Body of pancreas (tissue), 4 donors: ENCODE measurements around the gene GANAB.

Experiments
- POLR2A ChIP-seq, 3 donors: fragments of 450-650 bp; IDR thresholded peaks; one replicate each; pipeline ENCODE4 v1.6.1; 2016; ENCODE audit warnings: antibody characterized with exemption in 3 of 3, mild to moderate bottlenecking in 2 of 3
- TF ChIP-seq, protein P1 (sequence below), 7 experiments: fragments of 450-650 bp in 4 of 7; fragments of 200-600 bp in 3 of 7; sonication (generic) in 3 of 7; IDR thresholded peaks; one replicate each; pipeline ENCODE4 v1.5.1; 2016 to 2019; ENCODE audit warnings: antibody characterized with exemption in 7 of 7

DNA sequence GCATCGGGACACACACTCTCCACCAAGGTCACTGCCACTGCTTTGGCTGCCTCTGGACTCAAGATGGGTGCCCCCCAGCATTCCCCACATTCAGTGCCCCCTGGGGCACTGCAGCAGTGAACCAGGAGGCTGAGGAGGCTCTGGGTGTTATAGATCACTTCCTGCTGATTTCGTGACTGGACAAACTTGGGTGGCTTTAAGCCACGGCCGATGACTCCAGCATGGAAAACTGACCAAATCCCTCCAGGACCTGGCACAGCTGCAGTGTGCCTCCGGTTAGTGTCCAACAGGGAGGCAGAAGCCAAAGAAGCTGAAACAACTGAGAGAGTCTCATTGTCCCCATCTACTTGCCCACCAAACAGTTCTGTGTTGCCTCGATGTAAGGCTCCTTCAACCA, 1.2 kb upstream of the GANAB start:
- TF ChIP-seq, protein P1, sequence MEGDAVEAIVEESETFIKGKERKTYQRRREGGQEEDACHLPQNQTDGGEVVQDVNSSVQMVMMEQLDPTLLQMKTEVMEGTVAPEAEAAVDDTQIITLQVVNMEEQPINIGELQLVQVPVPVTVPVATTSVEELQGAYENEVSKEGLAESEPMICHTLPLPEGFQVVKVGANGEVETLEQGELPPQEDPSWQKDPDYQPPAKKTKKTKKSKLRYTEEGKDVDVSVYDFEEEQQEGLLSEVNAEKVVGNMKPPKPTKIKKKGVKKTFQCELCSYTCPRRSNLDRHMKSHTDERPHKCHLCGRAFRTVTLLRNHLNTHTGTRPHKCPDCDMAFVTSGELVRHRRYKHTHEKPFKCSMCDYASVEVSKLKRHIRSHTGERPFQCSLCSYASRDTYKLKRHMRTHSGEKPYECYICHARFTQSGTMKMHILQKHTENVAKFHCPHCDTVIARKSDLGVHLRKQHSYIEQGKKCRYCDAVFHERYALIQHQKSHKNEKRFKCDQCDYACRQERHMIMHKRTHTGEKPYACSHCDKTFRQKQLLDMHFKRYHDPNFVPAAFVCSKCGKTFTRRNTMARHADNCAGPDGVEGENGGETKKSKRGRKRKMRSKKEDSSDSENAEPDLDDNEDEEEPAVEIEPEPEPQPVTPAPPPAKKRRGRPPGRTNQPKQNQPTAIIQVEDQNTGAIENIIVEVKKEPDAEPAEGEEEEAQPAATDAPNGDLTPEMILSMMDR (IDR thresholded peaks at IDR 0.05) = no peak
- TF ChIP-seq POLR2A (IDR thresholded peaks at IDR 0.05) = no peak
